NAMALWA (cell line): ENCODE measurements around the gene FBXO2.

Experiments
- DNase-seq: peaks from one replicate; pipeline ENCODE4 v3.0.0-alpha.2; 2015; ENCODE audit warnings: low spot score

Gene FBXO2

DNA sequence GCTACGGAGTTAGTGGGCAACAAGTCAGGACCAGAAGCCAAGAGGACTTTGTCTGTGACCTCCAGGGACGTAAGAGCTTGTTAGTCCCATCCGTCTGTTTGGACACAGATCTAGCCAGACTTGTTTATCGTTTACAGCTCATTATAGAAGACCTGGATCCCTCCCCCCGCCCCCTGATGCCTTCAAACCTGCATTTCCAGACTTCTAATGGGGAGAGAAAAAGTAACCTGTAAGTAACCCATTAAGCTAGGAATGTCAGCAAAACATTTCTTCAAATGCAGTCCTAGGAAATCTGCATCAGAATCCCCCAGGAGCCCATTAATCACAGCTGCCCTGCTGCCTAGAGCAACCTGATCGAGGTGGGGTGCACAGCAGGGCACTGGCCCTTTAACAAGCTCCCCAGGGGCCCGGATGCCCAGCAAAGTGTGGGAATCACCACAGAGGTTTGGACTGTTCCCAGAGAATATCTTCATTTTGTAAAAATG, 28.1 kb upstream of the FBXO2 start:
- DNase-seq: no peak

DNA sequence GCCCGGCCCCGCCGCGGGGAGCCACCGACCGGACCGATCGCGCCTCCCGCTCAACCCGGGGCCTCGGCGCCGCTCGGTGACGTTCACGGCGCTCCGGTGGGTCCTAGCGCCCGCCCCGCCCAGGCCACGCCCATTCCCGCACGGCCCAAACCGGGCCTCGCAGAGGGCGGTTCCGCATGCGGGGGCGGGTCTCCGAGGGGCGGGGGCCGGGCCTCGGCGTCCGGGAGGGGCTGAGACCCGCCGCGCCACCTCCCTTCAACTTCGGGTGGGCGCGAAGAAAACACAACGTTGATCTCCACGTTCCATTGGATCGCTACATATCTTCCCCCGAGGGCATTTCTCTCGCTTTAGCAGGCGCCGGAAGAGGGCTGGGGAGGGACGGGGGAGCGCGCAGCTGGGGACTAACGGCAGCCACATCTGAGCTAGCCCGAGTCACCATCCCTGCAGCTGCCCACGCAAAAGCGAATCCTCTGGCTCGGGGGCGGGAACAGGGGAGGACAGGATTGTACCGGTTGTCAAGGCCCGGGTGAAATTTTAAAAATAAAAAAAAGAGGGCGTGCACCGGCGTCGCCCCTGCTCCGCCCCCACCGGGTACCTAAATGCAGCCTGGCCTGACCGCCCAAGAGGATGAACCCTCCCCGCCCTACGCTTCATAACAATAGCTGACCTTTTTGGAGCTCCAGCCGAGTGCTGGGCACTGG, 27.0 kb upstream of the FBXO2 start, which contains the start of gene MAD2L2:
Gene MAD2L2 (minus strand): TSS at position 78 of the 701 bp plus-strand sequence. CDS start 547 bp downstream, outside the sequence.
- peak; percentile 96 for DNase-seq

DNA sequence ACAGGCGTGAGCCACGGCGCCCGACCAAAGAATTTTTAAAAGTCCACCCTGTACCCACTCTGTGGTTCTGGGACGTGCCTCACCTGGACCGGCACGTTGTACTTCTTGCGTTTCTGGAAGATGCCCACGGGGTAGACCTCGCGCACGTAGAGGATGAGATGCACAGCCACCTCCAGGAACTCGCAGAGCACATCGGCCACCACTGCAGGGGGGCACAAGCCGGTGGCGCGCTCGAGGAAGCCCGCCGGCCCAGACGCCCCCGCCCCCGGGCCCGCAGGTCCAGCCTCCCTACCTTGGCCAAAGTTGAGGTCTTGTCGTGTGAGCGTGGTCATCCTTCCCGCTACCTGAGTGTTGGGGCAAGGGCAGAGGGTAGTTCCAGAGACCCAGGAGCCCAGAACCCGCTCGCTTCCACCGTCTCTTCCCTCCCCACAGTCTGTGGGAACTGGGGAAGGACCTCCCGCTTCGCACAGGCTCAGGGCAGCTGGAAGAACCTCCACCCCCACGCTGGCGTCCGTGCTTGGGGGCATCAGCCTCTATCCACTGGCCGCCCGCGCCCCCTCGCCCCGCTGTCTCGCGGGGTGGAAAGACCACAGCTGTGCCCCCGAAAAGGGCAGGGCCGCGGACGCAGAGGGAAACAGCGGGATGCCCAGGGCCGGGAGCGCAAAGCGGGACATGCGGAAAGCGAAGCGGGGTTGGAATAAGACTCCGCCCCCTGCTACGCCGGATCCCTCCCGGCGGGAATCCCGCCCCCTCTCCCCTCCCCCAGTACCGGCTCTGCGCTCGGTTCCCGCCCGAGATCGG, 26.2 kb upstream of the FBXO2 start:
- DNase-seq: no peak

DNA sequence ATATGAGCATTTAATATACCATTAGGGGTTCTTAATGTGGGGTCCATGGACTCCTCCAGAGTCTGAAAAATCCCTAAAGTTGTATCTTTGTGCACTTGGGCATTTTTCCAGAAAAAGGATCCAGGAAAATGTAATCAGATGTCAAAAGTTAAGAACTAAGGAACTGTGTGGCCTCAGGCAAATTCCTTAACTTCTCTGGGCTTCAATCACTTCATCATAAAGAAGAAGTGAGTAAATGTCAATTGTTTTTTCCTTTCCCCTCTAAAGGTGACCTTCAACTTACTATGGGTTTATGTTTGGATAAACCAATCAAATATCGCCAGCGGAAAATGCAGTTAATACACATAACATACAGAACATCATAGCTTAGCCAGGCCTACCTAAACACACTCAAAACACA, 24.2 kb upstream of the FBXO2 start:
- no peak for DNase-seq

DNA sequence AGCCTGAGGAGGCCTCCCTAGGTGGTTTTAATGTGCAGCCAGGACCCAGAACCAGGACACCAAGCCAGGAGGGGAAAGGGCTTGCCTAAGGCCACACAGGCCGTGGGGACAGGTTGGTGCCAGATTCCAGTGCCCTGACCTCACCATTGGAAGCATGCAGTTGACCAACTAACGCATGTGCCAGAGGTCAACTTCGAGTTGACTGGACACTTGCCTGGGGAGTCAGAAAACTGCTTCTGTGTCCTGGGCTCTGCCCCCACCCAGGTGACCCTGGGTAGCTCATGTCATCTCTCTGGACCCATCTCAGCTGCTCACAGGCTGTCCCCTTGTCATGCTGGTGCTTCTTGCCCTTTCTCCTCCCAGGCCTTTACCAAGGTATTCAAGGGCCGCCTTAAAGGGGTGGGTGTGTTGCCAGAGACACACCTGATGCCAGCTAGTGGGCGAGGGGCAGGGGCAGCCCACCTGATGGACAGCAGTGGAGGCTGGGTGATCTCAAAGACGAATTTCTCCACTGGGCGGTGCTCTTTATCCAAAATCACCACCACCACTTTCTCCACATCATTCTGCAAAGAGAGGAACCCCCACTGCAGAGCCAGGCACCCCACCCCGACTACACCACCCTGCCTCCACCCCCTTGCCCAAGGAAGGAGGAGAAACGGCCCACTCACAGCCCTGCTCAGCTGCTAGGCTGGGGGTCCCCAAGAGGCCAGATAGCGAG, 22.3 kb upstream of the FBXO2 start:
- no peak for DNase-seq

DNA sequence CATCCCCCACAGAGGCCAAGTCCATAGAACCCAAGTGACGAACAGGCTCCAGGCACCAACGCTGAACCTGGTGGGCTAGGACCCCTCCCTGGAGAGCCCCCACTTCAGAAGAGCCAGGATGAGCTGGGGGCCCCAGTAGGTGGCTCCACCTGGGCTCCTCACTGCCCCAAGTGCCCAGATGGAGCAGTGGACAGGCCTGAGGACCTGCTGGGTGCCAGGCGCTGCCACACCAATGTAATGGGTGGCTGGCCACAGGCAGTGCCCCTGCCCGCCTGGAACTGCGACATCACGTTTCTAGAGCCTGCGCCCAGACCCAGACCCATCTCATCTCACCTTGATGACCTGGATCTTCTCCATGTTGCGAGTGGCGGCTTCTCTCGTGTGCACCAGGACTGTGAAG, 21.1 kb upstream of the FBXO2 start:
- no peak for DNase-seq

DNA sequence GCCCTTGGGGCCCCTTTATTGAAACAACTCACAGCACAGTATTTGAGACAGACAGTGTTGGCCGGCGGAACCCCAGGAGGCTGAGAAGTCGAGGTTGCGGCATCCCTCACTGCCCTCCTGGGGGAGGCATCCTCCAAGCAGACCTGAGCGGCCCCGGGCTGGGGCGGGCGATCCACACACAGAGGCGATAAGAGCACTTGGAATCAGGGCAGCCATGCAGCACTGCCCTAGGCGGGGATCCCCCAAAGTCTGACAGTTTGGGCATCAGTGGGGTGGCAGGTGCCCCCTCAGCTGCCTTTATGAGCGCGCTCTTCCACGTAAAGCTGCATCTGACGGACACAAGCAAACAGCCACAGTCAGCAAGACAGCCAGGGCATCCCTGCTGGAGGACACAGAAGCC, 20.3 kb upstream of the FBXO2 start:
- no peak for DNase-seq

DNA sequence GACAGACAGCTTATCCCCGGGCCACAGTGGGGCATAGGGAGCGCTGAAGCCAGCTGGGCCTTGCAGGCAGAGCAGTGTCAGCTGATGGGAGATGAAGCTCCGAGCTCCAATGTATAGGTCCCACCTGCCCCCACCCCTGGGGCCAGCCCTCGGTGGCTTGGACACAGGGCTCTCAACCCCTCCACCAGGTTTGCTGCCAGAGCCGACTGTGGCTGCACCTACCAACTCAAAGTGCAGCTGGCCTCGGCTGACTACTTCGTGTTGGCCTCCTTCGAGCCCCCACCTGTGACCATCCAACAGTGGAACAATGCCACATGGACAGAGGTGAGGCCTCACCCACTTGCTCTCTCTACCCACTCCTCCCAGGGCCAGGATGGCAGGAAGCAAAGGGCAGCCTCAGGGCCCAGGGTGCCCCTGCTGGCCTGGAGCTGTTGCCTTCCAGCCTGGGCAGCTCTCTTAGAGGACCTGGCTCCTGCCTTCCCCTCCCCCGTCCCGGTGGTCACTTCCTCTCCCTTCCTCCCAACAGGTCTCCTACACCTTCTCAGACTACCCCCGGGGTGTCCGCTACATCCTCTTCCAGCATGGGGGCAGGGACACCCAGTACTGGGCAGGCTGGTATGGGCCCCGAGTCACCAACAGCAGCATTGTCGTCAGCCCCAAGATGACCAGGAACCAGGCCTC, 19.0 kb upstream of the FBXO2 start:
- DNase-seq: no peak

DNA sequence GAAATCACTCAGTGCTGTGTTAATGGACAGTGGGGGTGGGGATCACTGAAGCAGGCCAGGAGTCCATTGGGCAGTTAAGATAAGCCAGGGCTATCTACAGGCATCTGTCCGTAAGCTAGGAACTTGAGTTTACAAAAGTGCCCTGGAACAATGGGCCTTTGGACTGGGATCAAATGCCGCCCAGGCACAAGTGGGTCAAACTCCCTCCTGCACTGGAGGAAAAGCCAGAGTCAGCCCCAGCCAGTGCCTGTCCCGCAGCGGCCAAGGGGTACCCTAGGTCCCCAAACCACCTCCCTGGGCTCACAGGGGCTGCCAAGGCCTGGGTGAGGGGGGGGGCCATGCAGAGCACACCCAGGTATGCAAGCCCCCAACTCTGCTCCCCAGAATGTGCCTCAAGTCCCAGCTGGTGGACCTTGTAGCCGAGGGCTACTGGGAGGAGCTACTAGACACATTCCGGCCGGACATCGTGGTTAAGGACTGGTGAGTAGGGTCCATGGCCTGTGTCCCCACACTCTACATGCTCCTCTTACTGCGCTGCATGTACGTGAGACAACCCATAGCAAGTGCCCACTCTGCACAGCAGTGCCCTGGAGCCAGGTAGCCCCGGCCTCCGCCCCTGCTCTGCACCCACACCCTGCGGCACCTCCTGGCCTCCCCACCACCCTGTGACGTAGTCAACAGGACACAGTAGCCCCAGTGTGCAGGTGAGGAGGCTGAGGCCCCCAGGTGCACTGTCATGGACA, 17.5 kb upstream of the FBXO2 start:
- no peak for DNase-seq

DNA sequence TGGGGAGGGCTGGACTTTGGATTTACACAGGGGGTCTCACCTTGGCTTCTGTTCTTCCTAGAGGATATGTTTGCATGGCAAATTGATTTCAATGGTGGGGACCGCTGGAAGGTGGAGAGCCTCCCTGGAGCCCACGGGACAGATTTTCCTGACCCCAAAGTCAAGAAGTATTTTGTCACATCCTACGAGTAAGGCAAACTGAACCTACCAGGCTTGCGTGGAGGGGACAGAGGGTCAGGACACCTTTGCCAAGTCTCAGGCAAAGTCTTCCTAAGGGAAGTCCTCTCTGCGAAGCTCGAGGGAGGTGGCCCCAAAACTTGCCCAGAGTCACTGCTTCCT, 16.9 kb upstream of the FBXO2 start:
- DNase-seq: no peak

DNA sequence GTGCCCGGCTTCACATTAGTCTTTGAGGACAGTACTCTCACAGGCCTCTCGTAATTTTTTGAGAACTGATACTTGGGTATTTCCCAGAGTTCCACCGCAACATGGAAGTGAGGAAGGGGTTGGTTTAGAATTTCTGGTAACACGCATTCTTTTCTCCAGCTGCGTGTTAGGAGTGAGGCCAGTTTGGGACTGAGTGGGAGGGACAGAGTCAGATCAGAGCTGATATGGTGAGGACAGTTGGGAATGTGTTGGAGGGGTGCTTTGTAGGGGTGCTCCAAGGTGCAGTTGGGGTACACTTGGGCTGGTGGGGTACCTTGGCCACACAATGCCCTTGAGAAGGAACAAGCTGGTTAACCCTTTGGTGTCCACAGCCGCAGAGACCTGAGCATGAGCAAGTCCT, 16.5 kb upstream of the FBXO2 start:
- DNase-seq: no peak

DNA sequence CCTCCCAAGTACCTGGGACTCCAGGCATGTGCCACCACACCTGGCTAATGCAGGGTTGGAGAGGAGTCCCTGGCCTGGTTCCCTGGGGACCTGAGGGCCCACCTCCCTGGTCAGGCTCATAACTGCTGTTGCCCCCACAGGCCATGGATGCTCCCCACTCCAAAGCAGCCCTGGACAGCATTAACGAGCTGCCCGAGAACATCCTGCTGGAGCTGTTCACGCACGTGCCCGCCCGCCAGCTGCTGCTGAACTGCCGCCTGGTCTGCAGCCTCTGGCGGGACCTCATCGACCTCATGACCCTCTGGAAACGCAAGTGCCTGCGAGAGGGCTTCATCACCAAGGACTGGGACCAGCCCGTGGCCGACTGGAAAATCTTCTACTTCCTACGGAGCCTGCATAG, 14.3 kb upstream of the FBXO2 start:
- DNase-seq: no peak

DNA sequence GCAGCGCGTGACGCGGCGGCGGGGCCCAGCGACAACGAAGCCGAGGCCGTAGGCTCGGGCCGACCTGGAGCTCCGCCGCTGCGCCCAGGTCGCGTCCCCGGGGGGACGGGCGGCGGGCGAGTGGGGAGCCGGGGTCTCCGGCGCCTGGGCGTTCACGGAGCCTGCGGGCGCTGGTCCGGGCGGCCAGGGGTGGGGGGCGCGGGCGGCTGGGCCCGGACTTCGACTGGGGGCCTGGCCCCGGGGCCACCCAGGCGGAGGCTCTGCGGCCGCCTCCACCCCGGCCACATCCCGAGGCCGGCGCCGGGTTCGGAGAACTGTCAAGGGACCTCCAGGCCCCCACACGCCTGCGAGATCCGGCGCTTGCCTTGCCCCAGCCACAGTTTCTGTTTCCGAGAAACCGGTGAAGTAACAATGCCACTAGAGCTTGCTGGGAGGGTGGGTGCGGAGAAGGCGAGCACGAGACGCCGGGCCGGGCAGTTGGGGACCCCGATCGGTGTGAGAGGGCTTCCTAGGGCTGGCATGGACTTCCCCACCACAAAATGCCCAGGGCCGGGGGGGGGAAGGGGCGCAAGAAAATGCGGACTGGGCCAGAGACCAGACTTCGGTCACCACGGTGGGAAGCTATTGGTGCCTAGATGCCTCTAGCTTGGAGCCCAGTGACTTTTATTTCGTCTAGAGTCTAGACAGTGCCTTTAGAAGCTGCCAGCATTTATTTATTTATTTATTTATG, 10.3 kb upstream of the FBXO2 start:
- no peak for DNase-seq

DNA sequence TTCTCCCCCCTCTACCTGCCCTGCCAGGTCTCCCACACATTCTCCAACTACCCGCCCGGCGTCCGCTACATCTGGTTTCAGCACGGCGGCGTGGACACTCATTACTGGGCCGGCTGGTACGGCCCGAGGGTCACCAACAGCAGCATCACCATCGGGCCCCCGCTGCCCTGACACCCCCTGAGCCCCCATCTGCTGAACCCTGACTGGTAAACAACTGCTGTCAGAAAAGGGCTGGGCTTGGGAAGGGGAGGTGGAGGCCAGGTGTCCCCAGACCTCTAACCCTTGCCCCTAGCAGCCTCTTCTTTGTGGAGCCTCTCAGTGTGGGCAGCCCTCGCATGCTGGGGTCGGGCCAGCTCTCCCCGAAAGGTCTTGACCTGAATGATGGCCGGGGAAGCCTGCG, 6.9 kb upstream of the FBXO2 start:
- no peak for DNase-seq

DNA sequence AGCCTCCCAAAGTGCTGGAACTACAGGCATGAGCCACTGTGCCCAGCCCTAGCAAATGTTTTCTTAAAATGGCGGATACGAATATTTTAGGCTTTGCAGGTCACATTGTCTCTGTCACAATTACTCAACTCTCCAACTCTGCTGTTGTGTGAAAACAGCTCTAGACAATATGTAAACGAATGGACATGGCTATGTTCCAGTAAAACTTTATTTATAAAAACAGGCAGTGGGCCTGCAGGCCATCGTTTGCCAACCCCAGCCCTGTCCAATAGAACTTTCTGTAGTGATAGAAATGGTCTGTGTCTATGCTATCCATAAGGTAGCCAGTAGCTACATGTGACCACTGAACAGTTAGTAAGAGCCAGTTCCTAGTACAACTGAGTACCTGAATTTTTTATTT, 5.5 kb upstream of the FBXO2 start:
- DNase-seq: no peak

DNA sequence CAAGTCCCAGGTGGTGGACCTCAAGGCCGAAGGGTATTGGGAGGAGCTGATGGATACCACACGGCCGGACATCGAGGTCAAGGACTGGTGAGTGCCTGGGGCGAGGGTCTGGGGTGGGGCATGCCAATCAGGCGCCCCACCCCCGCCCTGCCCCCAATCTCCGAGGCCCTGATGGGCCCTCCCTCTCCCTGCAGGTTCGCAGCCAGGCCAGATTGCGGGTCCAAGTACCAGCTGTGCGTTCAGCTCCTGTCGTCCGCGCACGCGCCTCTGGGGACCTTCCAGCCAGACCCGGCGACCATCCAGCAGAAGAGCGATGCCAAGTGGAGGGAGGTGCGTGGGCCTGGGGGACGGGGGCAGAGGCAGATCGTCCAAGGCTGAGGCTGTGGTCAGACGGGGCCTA, 4.3 kb upstream of the FBXO2 start:
- DNase-seq: no peak

DNA sequence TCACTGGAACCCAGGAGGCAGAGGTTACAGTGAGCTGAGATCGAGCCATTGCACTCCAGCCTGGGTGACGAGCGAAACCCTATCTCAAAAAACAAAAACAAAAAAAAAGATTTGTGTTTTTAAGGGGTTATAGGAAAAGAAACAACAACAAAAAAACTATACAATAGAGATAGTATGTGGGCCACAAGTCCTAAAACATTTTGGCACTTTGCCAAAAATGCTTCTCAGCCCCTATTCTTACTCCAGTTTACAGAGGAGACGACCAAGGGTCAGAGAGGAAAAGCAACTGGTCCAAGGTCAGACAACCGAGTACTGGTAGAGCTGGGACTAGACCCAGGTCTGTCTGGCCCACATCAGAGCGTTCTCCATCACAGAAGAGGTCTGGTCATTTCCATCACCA, 3.4 kb upstream of the FBXO2 start:
- DNase-seq: no peak

DNA sequence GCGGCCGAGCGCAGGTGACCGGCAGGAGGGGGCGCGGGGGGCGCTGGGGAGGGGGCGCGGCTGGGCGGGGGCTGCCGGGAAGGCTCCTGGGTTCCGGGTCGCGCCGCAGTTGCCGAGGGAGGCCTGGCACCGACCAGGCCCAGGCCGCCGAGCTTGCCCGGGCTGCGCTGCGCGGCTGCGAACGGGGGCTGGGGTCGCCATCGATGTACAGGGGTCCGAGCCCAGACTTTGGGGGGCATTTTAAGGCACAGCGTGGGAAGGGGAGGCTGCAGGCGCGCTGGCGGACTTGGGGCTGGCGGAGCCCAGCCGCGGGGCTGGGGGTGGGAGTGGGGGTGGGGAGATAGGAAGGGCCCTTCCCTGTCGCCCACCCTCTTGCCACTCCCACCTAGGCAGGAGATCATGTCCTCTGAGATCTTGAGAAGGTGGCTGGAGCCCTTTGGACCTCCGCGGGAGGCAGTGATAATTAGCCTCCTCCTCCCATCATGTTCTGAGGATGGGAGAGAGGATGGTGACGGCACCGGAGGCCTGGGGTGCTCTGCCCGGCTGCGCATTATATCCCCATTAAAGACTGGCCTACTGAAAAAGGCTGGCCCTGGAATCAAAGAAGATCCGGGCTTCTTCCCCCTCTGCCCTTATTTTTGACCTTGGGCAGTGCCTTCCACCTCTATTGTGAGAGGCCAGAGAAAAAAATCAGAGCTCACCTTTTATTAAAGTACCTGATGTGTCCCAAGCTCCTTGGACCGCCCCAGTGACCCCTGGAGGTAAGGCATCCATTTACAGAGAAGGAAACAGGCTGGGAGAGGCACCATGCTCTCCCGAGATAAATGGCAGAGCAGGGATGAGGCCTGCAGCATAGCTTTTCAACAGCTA, 945 bp upstream of the FBXO2 start:
- DNase-seq: no peak

DNA sequence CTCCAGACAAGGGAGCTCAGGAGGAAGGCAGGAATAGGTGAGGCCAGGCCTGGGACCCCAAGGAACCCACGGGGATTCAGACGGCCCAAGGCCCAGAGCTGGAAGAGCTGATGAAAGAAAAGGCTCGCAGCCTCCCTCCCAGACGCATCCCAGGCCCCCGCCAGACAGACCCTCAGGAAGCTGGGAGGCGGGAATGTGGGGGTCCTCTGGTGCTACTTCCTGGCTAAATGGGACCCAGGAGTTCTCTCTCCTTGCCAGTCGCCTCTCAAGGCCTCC, 430 bp downstream of the FBXO2 start:
- DNase-seq: no peak
